CD4-positive, alpha-beta T cell treated with Interleukin-17A for 4 hours (primary cell): ENCODE data around the gene ZNF208.

Experiments
- DNase-seq: peaks from one replicate; pipeline ENCODE4 v3.0.0-alpha.2; 2020; ENCODE audit warnings: mixed read lengths

Gene ZNF208

GRCh38 chr19:21883516-21883915 is 127.2 kb downstream of the ZNF208 start:
- DNase-seq, result no peak
